Esophagus squamous epithelium (tissue), 5 donors: ENCODE data around the gene SIGLEC8. TPM values are rescaled to one million over a fixed set of nuclear protein-coding genes. Genes with fewer than 3 reads are reported as not detected.
A peak's percentile ranks its signal among the peaks of the same experiment; 100 is the strongest.
"Not testable (repeated sequence)": the region's sequence is repeated elsewhere in the genome, so short reads cannot be mapped to it uniquely, and the experiment has no call there.

Experiments
- DNase-seq: peaks from one replicate; lab custom pipeline; 2025; lab: John Stamatoyannopoulos, UW
- H3K27ac ChIP-seq, 4 donors: fragments of 200-600 bp; sonication (generic); one replicate each; pipeline ENCODE4 v1.5.1; 2016 to 2019; ENCODE audit warnings: mild to moderate bottlenecking in 1 of 4
- H3K27me3 ChIP-seq, 4 donors: fragments of 200-600 bp; sonication (generic); 1 replicate in 3 of 4; 2 replicates in 1 of 4; pipeline versions ENCODE4 v1.5.1 to v1.6.0; 2017 to 2021; ENCODE audit warnings: antibody characterized with exemption in 1 of 4
- H3K36me3 ChIP-seq, 3 donors: fragments of 200-600 bp; sonication (generic); one replicate each; pipeline ENCODE4 v1.5.1; 2016 to 2019
- H3K4me1 ChIP-seq, 3 donors: fragments of 200-600 bp; sonication (generic); one replicate each; pipeline ENCODE4 v1.5.1; 2017 to 2019
- H3K4me3 ChIP-seq, 4 donors: fragments of 200-600 bp; sonication (generic); 1 replicate in 3 of 4; 2 replicates in 1 of 4; pipeline ENCODE4 v1.5.1; 2016 to 2019; ENCODE audit warnings: mild to moderate bottlenecking in 2 of 4, moderate library complexity in 1 of 4
- H3K9me3 ChIP-seq, 3 donors: fragments of 200-600 bp; sonication (generic); one replicate each; pipeline ENCODE4 v1.5.1; 2016 to 2019
- CTCF ChIP-seq, 6 experiments: fragments of 450-650 bp in 4 of 6; fragments of 200-600 bp in 2 of 6; sonication (generic) in 2 of 6; IDR thresholded peaks; one replicate each; pipeline ENCODE4 v1.5.1; 2016 to 2019; ENCODE audit warnings: antibody characterized with exemption in 6 of 6, mild to moderate bottlenecking in 4 of 6, moderate library complexity in 4 of 6
- POLR2A ChIP-seq, 4 donors: fragments of 450-650 bp; IDR thresholded peaks; one replicate each; pipeline ENCODE4 v1.6.1; 2017; ENCODE audit warnings: antibody characterized with exemption in 4 of 4, mild to moderate bottlenecking in 4 of 4, moderate library complexity in 3 of 4
- WGBS, 2 donors: methylation state at CpG; one replicate each; pipeline ENCODE4 v1.1.5; 2018; 5-methylcytosine and 5-hydroxymethylcytosine counted together
- intact Hi-C: fragments of 100-400 bp; cut with DNase I; formaldehyde crosslinking; loops from one replicate; pipeline ENCODE4 v1.15.0; 2022
- total RNA-seq, 4 donors: library from RNA; depleted of rRNA; stranded (reverse); fragments of >200 nt; gene quantifications; one replicate each; pipeline ENCODE4 v1.1.0, GENCODE V29; 2016
- donor health status: DM: yes; HTN: yes; CAD: no.

SIGLEC8 gene
- total RNA-seq, 4 donors from 2014 or later: 0.31 to 2.5 (median 0.94) TPM

DNA sequence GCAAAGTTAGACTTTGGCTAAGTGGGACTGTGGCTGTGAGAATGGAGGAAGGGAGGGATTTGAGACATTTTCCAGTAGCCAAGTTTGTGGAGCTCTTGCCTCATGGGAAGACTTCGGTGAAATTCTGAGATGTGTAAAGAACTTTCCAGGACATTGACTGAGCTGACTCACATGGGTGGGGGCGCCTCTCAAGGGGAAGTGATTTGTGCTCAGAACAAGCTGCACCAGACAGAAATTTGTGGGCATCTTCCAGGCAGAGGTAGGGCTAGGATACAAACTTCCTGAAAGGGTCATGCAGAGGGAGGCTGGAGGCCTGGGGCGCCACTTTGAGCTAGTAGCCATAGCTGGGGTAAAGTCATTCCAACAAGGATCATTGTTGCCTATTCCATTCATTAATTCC lies 31.1 kb downstream of the SIGLEC8 start:
- no peaks in the 10 kb centered on the region for H3K36me3 ChIP-seq
- no peaks in the 10 kb centered on the region for H3K4me1 ChIP-seq
- H3K27ac ChIP-seq: no peak overlapping the region
- intact Hi-C loops: no loop called here
- no peak for DNase-seq
- TF ChIP-seq CTCF (IDR thresholded peaks at IDR 0.05) (no peak), POLR2A (IDR thresholded peaks at IDR 0.05) (no peak)
- H3K27me3 ChIP-seq: peaks cover 0 to 17% (median 0%) of the 10 kb centered on the region in 4 donors
- no peak overlapping the region for H3K4me3 ChIP-seq
- 45 to 51% methylated on average over 3 of the region's 3 CpGs for WGBS, 2 donors
- H3K9me3 ChIP-seq: no peaks in the 10 kb centered on the region

- peaks cover 0 to 63% (median 0%) of the 10 kb centered on the region in 4 donors for H3K27me3 ChIP-seq
- intact Hi-C loops: no loop called here
- H3K4me1 ChIP-seq: peaks cover 0 to 7% (median 0%) of the 10 kb centered on the region in 3 donors
- no peak overlapping the region for H3K27ac ChIP-seq
- no peak overlapping the region for H3K4me3 ChIP-seq
- DNase-seq: peak; percentile 24
- TF ChIP-seq POLR2A (IDR thresholded peaks at IDR 0.05) (no peak), CTCF (IDR thresholded peaks at IDR 0.05) (peak; percentile 94 to 99 (median 96))
- H3K36me3 ChIP-seq: no peaks in the 10 kb centered on the region
- H3K9me3 ChIP-seq: no peaks in the 10 kb centered on the region
- 18% methylated on average over 8 to 9 of the region's 19 CpGs for WGBS, 2 donors
Observed at GRCh38 chr19:51422053-51422448, 36.2 kb downstream of the SIGLEC8 start.

DNA sequence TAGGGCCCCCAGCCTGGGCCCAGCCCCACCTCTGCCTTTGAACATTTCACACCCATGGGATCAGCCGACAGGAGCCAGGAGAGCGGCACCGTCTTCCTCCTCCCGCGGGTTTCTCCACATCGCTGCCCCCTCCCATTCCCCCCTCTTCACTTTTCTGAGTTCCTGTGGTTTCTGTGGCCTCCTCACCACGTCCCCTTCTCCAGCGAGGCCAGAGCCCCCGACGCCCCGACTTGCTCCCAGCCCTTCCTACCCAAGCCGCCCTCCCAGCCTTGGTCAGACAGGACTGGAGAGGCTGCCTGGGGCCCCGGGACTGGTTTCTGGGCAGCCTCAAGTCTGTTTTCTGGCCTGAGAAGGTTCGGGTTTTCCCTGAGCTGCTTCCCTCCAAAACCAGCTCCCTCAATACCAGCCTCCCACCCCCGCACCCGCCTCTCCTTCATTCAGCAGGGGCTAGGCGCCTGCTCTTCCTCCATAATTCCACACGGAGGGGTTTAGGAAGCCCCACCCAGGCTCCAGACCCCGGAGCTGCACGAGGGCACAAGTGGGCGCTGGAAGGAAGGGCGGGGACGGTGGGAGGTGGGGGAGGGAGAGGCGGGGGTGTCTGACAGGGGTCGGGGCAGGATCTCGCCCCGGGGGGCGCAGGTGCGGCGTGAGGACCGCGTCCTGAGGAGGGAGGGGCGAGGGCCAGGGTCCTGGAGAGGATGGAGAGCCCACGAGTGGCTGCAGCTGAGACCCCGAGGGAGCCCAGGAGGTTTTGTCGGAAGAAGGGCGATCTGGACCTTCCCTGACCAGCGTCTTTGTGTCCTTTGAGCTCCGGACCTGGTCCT lies 36.8 kb downstream of the SIGLEC8 start:
- H3K9me3 ChIP-seq: no peaks in the 10 kb centered on the region
- no peak overlapping the region for H3K27ac ChIP-seq
- no peak for DNase-seq
- no peaks in the 10 kb centered on the region for H3K36me3 ChIP-seq
- TF ChIP-seq CTCF (IDR thresholded peaks at IDR 0.05): no peak
- no peak for TF ChIP-seq POLR2A (IDR thresholded peaks at IDR 0.05)
- H3K27me3 ChIP-seq: peaks cover 0 to 65% (median 0%) of the 10 kb centered on the region in 4 donors
- intact Hi-C loops: no loop called here
- peaks cover 0 to 7% (median 0%) of the 10 kb centered on the region in 3 donors for H3K4me1 ChIP-seq
- H3K4me3 ChIP-seq: no peak overlapping the region
- 19 to 22% methylated on average over 17 to 24 of the region's 39 CpGs for WGBS, 2 donors

DNA sequence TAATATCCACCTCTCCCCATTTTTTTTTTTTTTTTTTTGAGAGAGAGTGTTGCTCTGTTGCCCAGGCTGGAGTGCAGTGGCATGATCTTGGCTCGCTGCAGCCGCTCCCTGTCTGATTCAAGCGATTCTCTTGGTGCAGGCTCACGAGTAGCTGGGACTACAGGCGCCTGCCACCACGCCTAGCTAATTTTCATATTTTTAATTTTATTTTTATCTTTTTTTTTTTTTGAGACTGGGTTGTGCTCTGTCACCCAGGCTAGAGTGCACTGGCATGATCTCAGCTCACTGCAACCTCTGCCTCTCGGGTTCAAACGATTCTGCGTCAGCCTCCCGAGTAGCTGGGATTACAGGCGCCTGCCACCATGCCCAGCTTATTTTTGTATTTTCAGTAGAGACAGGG lies 37.7 kb downstream of the SIGLEC8 start:
- DNase-seq, H3K9me3 ChIP-seq, H3K27ac ChIP-seq, H3K36me3 ChIP-seq, H3K4me3 ChIP-seq, intact Hi-C loops, H3K4me1 ChIP-seq: not testable (repeated sequence)
- H3K27me3 ChIP-seq: peaks cover 0 to 66% (median 0%) of the 10 kb centered on the region in 4 donors
- WGBS, 2 donors: 84 to 89% methylated on average over 11 of the region's 11 CpGs

- intact Hi-C loops: no loop called here
Observed at GRCh38 chr19:51418707-51419106, 39.5 kb downstream of the SIGLEC8 start.

More at GRCh38 chr19:51418707-51419106, 39.5 kb downstream of the SIGLEC8 start:
- Histone ChIP-seq H3K36me3 (no peaks in the 10 kb centered on the region), H3K9me3 (no peaks in the 10 kb centered on the region), H3K27me3 (peaks cover 0 to 70% (median 0%) of the 10 kb centered on the region in 4 donors), H3K4me3 (no peak overlapping the region), H3K4me1 (peaks cover 0 to 7% (median 0%) of the 10 kb centered on the region in 3 donors), H3K27ac (no peak overlapping the region)
- DNase-seq: no peak
- no peak for TF ChIP-seq POLR2A (IDR thresholded peaks at IDR 0.05)
- no peak for TF ChIP-seq CTCF (IDR thresholded peaks at IDR 0.05)
- 78 to 89% methylated on average over 2 of the region's 2 CpGs for WGBS, 2 donors
